ENCODE data around the gene PGBD1. TPM values are rescaled to one million over a fixed set of nuclear protein-coding genes. Genes with fewer than 3 reads are reported as not detected.

Gene PGBD1
- total RNA-seq, 4 donors from 2014 or later = 0.75 to 3.2 (median 2.3) TPM

DNA sequence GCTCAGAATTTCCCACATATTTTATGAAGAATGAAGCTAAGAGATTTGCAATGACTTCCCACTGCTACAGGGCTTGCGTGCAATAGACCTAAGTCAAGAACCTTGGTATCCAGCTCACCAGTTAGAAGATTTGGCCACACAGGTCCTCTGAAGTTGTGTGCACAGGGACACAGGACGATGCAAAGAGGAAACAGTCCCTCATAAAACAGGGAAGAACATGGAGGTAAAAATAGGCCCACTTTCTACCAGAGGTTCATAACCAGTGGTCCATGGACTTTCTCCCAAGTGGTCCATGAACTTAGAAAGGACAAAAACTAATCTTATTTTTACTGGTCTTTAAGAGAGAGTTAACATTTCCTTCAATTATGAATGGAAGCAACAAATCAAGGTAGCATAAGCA is 30.6 kb upstream of the PGBD1 start:
- Histone ChIP-seq H3K4me3 (no peak overlapping the region), H3K27ac (no peak overlapping the region), H3K4me1 (peaks cover 11 to 17% (median 15%) of the 10 kb centered on the region in 4 donors), H3K36me3 (peaks cover 0 to 7% (median 3%) of the 10 kb centered on the region in 4 donors), H3K9me3 (no peaks in the 10 kb centered on the region), H3K27me3 (peaks cover 14% of the 10 kb centered on the region)
- no peak for TF ChIP-seq POLR2AphosphoS5 (IDR thresholded peaks at IDR 0.05)
- no peak for TF ChIP-seq EP300 (IDR thresholded peaks at IDR 0.05; ENCODE audit: low read depth)
- TF ChIP-seq, protein P1, sequence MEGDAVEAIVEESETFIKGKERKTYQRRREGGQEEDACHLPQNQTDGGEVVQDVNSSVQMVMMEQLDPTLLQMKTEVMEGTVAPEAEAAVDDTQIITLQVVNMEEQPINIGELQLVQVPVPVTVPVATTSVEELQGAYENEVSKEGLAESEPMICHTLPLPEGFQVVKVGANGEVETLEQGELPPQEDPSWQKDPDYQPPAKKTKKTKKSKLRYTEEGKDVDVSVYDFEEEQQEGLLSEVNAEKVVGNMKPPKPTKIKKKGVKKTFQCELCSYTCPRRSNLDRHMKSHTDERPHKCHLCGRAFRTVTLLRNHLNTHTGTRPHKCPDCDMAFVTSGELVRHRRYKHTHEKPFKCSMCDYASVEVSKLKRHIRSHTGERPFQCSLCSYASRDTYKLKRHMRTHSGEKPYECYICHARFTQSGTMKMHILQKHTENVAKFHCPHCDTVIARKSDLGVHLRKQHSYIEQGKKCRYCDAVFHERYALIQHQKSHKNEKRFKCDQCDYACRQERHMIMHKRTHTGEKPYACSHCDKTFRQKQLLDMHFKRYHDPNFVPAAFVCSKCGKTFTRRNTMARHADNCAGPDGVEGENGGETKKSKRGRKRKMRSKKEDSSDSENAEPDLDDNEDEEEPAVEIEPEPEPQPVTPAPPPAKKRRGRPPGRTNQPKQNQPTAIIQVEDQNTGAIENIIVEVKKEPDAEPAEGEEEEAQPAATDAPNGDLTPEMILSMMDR (IDR thresholded peaks at IDR 0.05) = no peak
- TF ChIP-seq POLR2A (IDR thresholded peaks at IDR 0.05) = no peak
- intact Hi-C loops (cut with DNase I; ENCODE audit: low total_unique reads) = loop anchor here (10.0 kb wide), 1 partner anchor 106 kb away; the partner anchor contains the start of gene ZKSCAN8
- WGBS, 2 donors (ENCODE audit: low coverage in 1 of 2) = 74% methylated on average over 2 of the region's 2 CpGs; no CpG with 5 or more reads in 1 of the 2 donors
- in situ Hi-C loops (cut with MboI; ENCODE audit: low pct_ligation_motif_present in 1 of 4, low pct_unique_long_range_greater_than_20kb in 1 of 4, low sequenced_read_pairs in 3 of 4) = loop anchor here in 1 of 4 donors (25.0 kb wide), 1 partner anchor 112 kb away; no protein-coding TSS in a partner anchor
- no peak for DNase-seq

DNA sequence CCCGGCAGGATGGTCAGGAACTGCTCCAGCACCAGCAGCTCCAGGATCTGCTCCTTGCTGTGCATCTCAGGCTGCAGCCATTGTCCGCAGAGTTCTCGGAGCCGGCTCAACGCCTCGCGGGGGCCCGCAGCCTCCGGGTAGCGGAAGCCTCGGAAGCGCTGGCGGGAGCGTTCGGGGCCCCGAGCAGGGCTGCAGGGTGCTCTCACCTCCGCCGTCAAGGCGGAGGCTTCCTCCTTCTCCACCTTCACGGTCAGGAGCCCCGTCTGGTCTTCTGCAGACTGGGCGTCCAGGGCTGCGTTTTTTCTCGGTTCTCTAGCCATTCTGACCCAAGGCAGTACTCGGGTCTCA is 29.7 kb upstream of the PGBD1 start:
- no peak for TF ChIP-seq POLR2AphosphoS5 (IDR thresholded peaks at IDR 0.05)
- TF ChIP-seq, protein P1 (IDR thresholded peaks at IDR 0.05) = no peak
- Histone ChIP-seq H3K9me3 (no peaks in the 10 kb centered on the region), H3K4me1 (peaks cover 11 to 17% (median 15%) of the 10 kb centered on the region in 4 donors), H3K27me3 (peaks cover 19% of the 10 kb centered on the region), H3K27ac (peak overlapping the region; percentile 60 to 80 (median 68)), H3K4me3 (peak overlapping the region; percentile 42 to 97 (median 83)), H3K36me3 (peaks cover 0 to 4% (median 0%) of the 10 kb centered on the region in 4 donors)
- WGBS, 2 donors (ENCODE audit: low coverage in 1 of 2) = 1% methylated on average over 25 of the region's 25 CpGs; no CpG with 5 or more reads in 1 of the 2 donors
- intact Hi-C loops (cut with DNase I; ENCODE audit: low total_unique reads) (loop anchor here (10.0 kb wide), 1 partner anchor 107 kb away; the partner anchor contains the start of gene ZKSCAN8), in situ Hi-C loops (cut with MboI; ENCODE audit: low pct_ligation_motif_present in 1 of 4, low pct_unique_long_range_greater_than_20kb in 1 of 4, low sequenced_read_pairs in 3 of 4) (loop anchor here in 1 of 4 donors (25.0 kb wide), 1 partner anchor 111 kb away; no protein-coding TSS in a partner anchor)
- peak; percentile 10 for DNase-seq

DNA sequence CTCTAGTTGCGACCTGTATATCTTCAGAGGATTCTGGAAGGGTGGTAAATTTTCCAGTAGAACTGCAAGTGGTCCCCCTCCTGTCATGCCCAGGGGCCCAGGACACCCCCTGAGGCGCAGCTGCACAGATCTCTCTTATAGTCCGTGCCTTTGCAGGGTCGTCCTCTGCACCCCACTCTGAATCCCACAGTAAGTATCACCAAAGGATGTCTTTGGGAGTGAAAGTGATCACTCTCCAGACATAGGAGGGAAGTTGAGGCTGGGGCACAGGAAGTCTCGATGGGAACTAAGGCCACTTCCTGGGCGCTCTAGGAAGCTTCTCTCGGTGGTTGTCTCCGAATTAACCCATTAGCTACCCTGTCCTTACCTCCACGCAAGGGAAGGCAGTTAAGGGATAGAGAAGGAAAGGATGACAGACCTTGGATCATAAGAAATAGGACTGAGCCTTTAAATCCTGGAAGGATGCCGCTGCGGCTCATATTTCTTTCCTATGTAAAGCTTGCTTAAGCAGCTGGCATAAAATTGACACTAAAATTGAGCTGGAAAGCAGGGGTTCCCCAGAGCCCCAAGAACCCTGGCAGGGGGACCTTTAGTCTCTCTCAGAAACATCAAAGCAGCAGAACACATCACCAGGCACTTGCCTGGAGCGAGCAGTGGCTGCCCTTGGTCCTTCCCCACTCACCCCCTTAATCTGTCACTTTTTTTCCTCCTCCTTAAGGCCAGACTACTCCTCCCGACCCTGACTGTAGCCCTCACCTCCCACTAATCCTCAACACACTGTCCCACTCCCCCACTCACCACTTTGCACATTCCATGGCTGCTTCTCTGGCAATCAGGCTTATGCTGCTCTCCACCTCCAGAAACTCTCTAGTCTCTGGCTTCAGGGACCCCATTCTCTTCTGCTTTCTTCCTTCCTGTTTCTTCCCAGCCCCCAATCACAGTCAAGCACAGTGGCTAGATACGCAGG is 29.1 kb upstream of the PGBD1 start, which contains the start of gene ZKSCAN4:
Gene ZKSCAN4, minus strand, starts transcription at position 261 of the 967 bp plus-strand sequence. CDS start 289 bp downstream, outside the sequence.
- Histone ChIP-seq H3K4me1 (peaks cover 11 to 17% (median 15%) of the 10 kb centered on the region in 4 donors), H3K9me3 (no peaks in the 10 kb centered on the region), H3K36me3 (peaks cover 0 to 4% (median 0%) of the 10 kb centered on the region in 4 donors), H3K27me3 (peaks cover 19% of the 10 kb centered on the region), H3K27ac (peak within 1 kb of the TSS; percentile 60 to 80 (median 68)), H3K4me3 (peak within 1 kb of the TSS; percentile 42 to 97 (median 83))
- no peak for TF ChIP-seq EP300 (IDR thresholded peaks at IDR 0.05; ENCODE audit: low read depth)
- peak in 1 of 3 donors; percentile 48 for TF ChIP-seq POLR2AphosphoS5 (IDR thresholded peaks at IDR 0.05)
- TF ChIP-seq, protein P1 (IDR thresholded peaks at IDR 0.05) = no peak
- intact Hi-C loops (cut with DNase I; ENCODE audit: low total_unique reads) = loop anchor here (10.0 kb wide), 1 partner anchor 107 kb away; the partner anchor contains the start of gene ZKSCAN8
- WGBS, 2 donors (ENCODE audit: low coverage in 1 of 2) = 9 to 26% methylated on average over 5 to 14 of the region's 14 CpGs
- DNase-seq = peak; percentile 87
- in situ Hi-C loops (cut with MboI; ENCODE audit: low pct_ligation_motif_present in 1 of 4, low pct_unique_long_range_greater_than_20kb in 1 of 4, low sequenced_read_pairs in 3 of 4) = loop anchor here in 1 of 4 donors (25.0 kb wide), 1 partner anchor 110 kb away; no protein-coding TSS in a partner anchor

DNA sequence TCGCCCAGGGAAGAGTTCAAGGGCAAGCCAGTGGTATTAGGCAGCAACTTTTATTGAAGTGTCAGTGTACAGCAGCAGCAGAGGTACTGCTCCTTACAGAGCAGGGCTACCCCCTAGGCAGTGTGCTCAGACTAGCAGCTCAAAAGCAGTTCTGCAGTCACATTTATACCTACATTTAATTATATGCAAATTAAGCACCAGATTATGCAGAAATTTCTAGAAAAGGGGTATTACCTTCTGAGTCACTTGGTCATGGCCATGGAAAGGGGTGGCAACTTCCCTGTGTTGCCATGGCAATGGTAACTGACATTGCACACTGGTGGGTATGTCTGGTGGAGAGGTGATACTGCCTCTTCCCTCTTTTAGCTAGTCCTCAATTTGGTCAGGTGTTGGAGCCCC is 27.3 kb upstream of the PGBD1 start:
- no peak for DNase-seq
- TF ChIP-seq EP300 (IDR thresholded peaks at IDR 0.05; ENCODE audit: low read depth) = no peak
- no peak for TF ChIP-seq POLR2A (IDR thresholded peaks at IDR 0.05)
- TF ChIP-seq, protein P1 (IDR thresholded peaks at IDR 0.05) = no peak
- TF ChIP-seq POLR2AphosphoS5 (IDR thresholded peaks at IDR 0.05) = no peak
- WGBS, 2 donors (ENCODE audit: low coverage in 1 of 2) = 73 to 78% methylated on average over 1 of the region's 1 CpG
- H3K4me1 ChIP-seq = peaks cover 11 to 17% (median 16%) of the 10 kb centered on the region in 4 donors
- no peak overlapping the region for H3K27ac ChIP-seq
- H3K27me3 ChIP-seq = peaks cover 19% of the 10 kb centered on the region
- intact Hi-C loops (cut with DNase I; ENCODE audit: low total_unique reads) = loop anchor here (10.0 kb wide), 1 partner anchor 109 kb away; the partner anchor contains the start of gene ZKSCAN8
- in situ Hi-C loops (cut with MboI; ENCODE audit: low pct_ligation_motif_present in 1 of 4, low pct_unique_long_range_greater_than_20kb in 1 of 4, low sequenced_read_pairs in 3 of 4) = loop anchor here in 1 of 4 donors (25.0 kb wide), 1 partner anchor 108 kb away; no protein-coding TSS in a partner anchor
- H3K36me3 ChIP-seq = no peaks in the 10 kb centered on the region
- H3K4me3 ChIP-seq = no peak overlapping the region
- H3K9me3 ChIP-seq = no peaks in the 10 kb centered on the region

Measured in transverse colon (tissue), 4 donors.